Brain microvascular endothelial cell (primary cell): ENCODE measurements around the gene KRT25.

Experiments
- DNase-seq: peaks from one replicate; pipeline ENCODE4 v3.0.0-alpha.2; 2020
- H3K27ac ChIP-seq: fragments of 250-450 bp; sonication (Bioruptor Pico); 2 replicates; pipeline ENCODE4 v1.5.1; 2020; ENCODE audit warnings: mild to moderate bottlenecking, moderate library complexity
- H3K27me3 ChIP-seq: fragments of 250-450 bp; sonication (Bioruptor Pico); replicated peaks from 2 replicates; pipeline ENCODE4 v1.5.1; 2020; ENCODE audit warnings: mild to moderate bottlenecking
- H3K36me3 ChIP-seq: fragments of 250-450 bp; sonication (Bioruptor Pico); replicated peaks from 2 replicates; pipeline ENCODE4 v1.5.1; 2020; ENCODE audit warnings: mild to moderate bottlenecking
- H3K4me3 ChIP-seq: 2 replicates; pipeline ENCODE4 v1.5.1; 2011; ENCODE audit warnings: low read depth, mild to moderate bottlenecking, control low read depth, low read length, moderate library complexity
- CTCF ChIP-seq: IDR thresholded peaks from 2 replicates; pipeline ENCODE4 v1.5.1; 2011; ENCODE audit warnings: low read depth, mild to moderate bottlenecking, moderate library complexity, low read length, control low read depth, inconsistent platforms; ENCODE audit errors: missing control alignments
- in situ Hi-C: cut with HindIII; loops from 2 replicates; pipeline ENCODE4 v1.10.0; 2017; ENCODE audit warnings: low sequenced_read_pairs, low pct_ligation_motif_present

Gene KRT25

GRCh38 chr17:40727447-40728231 is 27.5 kb downstream of the KRT25 start:
- Histone ChIP-seq H3K27me3 (peaks cover 6% of the 10 kb centered on the region), H3K36me3 (no peaks in the 10 kb centered on the region), H3K4me3 (no peak overlapping the region), H3K27ac (no peak overlapping the region)
- no peak for TF ChIP-seq CTCF
- DNase-seq, result no peak
- in situ Hi-C loops, result no loop called here

GRCh38 chr17:40726919-40727318 is 28.2 kb downstream of the KRT25 start:
- DNase-seq, result no peak
- in situ Hi-C loops, result no loop called here
- H3K36me3 ChIP-seq, result no peaks in the 10 kb centered on the region
- peaks cover 4% of the 10 kb centered on the region for H3K27me3 ChIP-seq
- H3K4me3 ChIP-seq, result no peak overlapping the region
- TF ChIP-seq CTCF, result peak; percentile 38
- H3K27ac ChIP-seq, result no peak overlapping the region

GRCh38 chr17:40724656-40725055 is 30.5 kb downstream of the KRT25 start:
- in situ Hi-C loops, result no loop called here
- H3K27ac ChIP-seq, result no peak overlapping the region
- no peaks in the 10 kb centered on the region for H3K36me3 ChIP-seq
- no peak overlapping the region for H3K4me3 ChIP-seq
- no peaks in the 10 kb centered on the region for H3K27me3 ChIP-seq
- TF ChIP-seq CTCF, result no peak
- no peak for DNase-seq

- in situ Hi-C loops, result no loop called here
- TF ChIP-seq CTCF, result no peak
- no peak overlapping the region for H3K4me3 ChIP-seq
Measured at GRCh38 chr17:40722241-40722640, 32.9 kb downstream of the KRT25 start.

GRCh38 chr17:40720899-40721298 is 34.2 kb downstream of the KRT25 start:
- no peak for TF ChIP-seq CTCF
- no peaks in the 10 kb centered on the region for H3K36me3 ChIP-seq
- H3K27ac ChIP-seq, result no peak overlapping the region
- H3K4me3 ChIP-seq, result no peak overlapping the region
- in situ Hi-C loops, result no loop called here
- DNase-seq, result no peak
- peaks cover 2% of the 10 kb centered on the region for H3K27me3 ChIP-seq

More at GRCh38 chr17:40722241-40722640, 32.9 kb downstream of the KRT25 start:
- DNase-seq, result no peak
- no peaks in the 10 kb centered on the region for H3K36me3 ChIP-seq
- no peak overlapping the region for H3K27ac ChIP-seq
- peaks cover 2% of the 10 kb centered on the region for H3K27me3 ChIP-seq

GRCh38 chr17:40718930-40719329 is 36.2 kb downstream of the KRT25 start:
- Histone ChIP-seq H3K27me3 (peaks cover 2% of the 10 kb centered on the region), H3K27ac (no peak overlapping the region), H3K4me3 (no peak overlapping the region), H3K36me3 (no peaks in the 10 kb centered on the region)
- TF ChIP-seq CTCF, result no peak
- no peak for DNase-seq
- in situ Hi-C loops, result no loop called here
